C4-2B (cell line): Measurements from ENCODE around the gene TMUB2.

Source experiments
- H3K27ac ChIP-seq: fragments of 450-650 bp; 2 replicates; pipeline ENCODE4 v1.5.1; 2017
- ZFX ChIP-seq: fragments of 450-650 bp; IDR thresholded peaks from 2 replicates; pipeline ENCODE4 v1.6.1; 2017
- TF ChIP-seq, protein P1 (sequence below): fragments of 450-650 bp; conservative IDR thresholded peaks from 2 replicates; pipeline ENCODE4 v1.5.1; 2017; ENCODE audit warnings: mild to moderate bottlenecking

The TMUB2 gene

DNA sequence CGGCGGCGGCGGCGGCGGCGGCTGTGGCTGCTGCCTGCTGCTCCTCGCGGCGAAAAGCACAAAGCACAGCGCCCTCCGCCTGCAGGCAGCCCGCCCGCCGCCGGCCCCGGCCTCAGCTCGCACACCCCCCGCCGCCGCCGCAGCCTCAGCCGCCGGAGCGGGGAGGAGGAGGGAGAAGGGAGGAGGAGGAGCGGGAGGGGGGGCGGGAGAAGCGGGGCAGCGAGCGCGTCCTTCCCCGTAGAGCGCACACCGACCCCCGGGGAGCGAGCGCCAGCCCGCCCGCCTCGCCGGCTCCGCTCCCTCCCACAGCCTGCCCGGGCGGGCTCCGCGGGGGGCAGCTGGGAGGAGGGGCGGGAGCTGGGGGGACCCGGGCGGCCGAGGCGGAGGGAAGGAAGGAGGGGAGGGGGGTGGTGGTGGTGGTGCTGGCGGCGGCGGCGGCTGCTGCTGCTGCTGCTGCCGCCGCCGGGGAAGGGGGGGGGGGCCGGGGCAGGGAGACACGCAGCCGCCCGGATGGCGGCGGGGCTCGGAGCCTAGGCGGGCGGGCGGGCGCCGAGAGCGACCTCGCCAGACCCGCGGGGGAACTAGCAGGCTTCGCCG, 32.9 kb downstream of the TMUB2 start, which contains the start of gene UBTF:
UBTF (minus strand) TSS at position 60 of the 597 bp plus-strand sequence. CDS start 1,446 bp downstream, outside the sequence.
- H3K27ac ChIP-seq = peak within 1 kb of the TSS; percentile 96
- TF ChIP-seq, protein P1, sequence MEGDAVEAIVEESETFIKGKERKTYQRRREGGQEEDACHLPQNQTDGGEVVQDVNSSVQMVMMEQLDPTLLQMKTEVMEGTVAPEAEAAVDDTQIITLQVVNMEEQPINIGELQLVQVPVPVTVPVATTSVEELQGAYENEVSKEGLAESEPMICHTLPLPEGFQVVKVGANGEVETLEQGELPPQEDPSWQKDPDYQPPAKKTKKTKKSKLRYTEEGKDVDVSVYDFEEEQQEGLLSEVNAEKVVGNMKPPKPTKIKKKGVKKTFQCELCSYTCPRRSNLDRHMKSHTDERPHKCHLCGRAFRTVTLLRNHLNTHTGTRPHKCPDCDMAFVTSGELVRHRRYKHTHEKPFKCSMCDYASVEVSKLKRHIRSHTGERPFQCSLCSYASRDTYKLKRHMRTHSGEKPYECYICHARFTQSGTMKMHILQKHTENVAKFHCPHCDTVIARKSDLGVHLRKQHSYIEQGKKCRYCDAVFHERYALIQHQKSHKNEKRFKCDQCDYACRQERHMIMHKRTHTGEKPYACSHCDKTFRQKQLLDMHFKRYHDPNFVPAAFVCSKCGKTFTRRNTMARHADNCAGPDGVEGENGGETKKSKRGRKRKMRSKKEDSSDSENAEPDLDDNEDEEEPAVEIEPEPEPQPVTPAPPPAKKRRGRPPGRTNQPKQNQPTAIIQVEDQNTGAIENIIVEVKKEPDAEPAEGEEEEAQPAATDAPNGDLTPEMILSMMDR = no peak
- TF ChIP-seq ZFX = no peak; the same call in 1 of the 2 replicates

DNA sequence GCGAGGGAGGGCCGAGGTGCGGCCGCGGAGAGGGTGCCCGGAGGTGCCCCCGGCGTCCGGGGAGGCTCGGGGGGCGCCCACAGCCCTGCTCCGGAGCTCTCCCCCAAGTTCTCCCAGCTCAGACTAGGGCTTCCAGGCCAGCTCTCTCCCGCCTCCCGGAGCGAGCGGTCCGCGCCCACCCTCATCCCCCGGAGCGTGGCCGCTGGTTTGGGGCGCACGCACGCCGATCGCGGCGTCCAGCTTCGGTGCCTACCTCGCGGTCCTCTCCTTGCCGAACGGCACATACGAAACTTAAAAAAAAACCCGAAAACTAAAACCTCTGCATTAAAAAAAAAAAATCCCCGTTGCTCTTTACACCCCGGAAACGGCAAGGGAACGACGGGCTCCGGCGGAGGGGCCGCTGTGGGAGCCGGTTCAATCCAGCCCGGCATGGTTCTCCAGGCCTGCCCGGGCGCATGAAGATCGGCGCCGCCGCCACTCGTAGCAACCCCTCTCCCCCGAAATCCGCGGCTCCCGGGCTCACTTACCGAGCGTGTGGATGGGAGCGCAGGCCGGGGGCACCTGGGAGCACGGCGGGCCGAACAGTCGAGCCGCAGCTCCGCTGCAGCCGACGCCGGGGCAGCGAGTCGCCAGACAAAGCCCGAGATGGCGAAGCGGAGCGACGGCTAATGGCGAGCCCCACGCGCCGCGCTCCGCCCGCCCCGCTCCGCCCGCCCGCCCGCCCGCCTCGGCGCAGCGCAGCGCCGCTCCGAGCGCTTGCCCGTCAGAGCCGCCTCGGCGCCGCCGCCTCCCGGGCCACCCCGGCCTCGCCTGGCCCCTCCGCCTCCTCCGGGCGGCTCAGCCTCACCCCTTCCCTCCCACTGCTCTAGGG, 33.7 kb downstream of the TMUB2 start:
- TF ChIP-seq ZFX = peak; percentile 58; the same call in 1 of the 2 replicates
- TF ChIP-seq, protein P1 = no peak
- peak overlapping the region; percentile 96 for H3K27ac ChIP-seq

DNA sequence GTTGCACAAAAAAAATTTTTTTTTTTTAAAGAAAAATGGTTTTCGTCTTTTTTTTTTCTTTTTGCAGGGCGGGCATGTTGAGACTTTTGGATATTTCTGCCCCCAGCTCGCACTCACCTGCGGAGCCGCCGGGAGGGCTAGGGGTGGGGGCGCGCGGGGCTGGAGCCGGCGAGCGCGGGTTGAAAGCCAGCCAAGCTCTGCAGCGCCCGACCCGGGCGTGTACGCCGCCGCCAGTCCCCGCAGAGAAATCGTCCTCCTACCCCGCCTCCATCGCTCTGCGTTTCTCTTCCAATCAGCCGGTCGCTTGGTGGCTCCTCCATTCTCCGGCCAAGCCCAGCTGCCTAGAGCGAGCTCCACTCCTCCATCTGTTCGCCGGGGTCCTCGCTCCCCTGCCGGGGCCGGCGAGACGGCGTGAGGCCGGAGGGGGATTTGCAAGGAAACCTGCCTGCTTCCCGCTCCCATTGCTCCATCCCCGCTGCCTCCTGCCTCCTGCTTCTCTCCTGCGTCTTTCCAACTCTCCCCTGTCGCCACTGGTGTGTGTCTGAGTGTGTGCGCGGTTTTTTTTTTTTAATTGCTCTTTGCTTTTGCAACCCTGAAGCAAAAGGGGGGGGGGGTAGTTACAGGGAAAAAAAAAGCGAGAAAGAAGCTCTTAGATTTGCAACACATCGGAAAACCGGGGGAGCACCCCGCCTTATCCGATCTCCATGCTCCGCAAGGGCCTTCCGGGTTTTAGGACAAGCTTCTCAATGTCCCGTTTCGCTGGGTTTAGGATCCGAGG, 34.5 kb downstream of the TMUB2 start:
- peak overlapping the region; percentile 96 for H3K27ac ChIP-seq
- TF ChIP-seq ZFX = no peak
- TF ChIP-seq, protein P1 = 0 out of 2 replicates have a peak, but pooled peaks have one; percentile 4

DNA sequence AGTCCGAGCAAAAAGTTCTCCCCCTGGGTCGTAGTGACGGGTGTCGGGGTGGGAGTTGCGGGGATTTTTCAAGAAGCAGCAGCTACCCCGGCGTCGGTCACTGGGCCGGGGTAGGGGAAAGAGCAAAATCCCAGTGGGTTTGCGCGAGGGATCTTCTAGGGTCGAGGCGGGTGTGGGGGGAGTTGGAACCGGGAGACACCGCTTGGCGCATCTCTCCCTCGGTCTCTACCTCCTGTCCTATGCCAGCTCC, 35.0 kb downstream of the TMUB2 start:
- H3K27ac ChIP-seq = peak overlapping the region; percentile 96
- TF ChIP-seq, protein P1 = no peak
- no peak for TF ChIP-seq ZFX

DNA sequence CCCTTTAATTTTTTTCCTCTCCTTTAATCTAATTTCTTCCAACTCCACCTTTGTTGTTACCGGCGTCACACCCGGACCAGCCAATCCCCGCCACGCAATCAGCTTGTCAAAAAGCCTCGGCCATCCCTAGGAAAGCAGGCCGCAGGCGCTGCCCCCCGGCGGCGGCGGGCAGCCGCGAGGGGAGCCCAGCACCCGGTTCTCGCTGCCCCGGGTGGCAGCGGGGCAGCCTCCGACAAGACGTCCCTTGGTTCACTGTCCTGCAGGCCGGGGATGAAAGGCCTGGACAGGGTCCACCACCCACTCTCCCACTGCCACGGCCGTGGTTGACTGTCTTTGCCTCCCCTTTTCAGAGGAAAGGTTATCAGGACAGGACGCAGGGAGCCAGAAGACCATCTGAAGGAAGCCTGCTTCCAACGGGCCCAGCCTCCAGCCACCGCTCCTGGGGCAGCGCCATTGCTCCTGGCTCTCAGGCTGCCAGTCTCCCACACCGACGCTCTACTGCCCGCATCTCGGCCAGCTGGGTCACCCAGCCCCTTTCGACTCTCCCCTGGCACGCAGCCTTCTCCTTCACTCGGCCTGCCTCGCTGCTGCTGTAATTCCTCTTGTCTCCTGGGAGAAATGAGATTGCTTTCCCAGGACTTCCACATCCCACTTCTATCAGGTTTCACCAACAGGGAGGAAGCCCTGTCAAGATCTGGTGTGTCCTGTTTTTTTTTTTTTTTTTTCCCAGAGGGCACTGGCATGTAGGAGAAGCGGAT, 35.5 kb downstream of the TMUB2 start:
- peak overlapping the region; percentile 96 for H3K27ac ChIP-seq
- TF ChIP-seq, protein P1 = no peak
- TF ChIP-seq ZFX = no peak; the same call in 1 of the 2 replicates

DNA sequence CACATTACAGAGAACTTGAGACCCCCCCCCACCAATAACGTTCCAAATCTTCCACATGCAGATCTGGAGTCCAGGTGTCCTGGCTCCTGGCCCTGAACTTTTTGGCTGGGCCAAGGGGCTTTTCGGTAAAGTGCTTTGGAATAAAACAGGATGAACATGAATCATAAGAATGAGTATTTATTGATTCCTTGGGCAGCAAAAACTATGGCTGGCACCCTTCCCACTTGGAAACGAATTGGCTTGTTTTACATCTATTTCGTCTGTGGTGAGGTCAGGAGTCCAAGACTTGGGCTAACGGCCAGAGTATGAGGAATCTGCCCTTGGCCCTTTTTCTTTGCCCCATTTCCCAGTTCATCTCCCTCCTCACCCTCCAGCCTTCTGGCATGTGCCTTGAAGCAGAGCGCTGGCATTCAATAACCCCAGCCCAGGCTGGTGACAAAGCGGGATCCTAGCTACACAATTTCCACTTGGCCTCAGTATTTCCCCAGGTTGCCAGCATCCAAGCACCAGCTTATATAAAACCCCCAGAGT, 36.8 kb downstream of the TMUB2 start:
- TF ChIP-seq, protein P1 = no peak
- no peak for TF ChIP-seq ZFX
- H3K27ac ChIP-seq = peak overlapping the region; percentile 24
